ENCODE results near the gene HIC1. TPM values are rescaled to one million over a fixed set of nuclear protein-coding genes. Genes with fewer than 3 reads are reported as not detected.

HIC1 gene
- polyA plus RNA-seq, 3 donors: 0.13 to 14.2 (median 0.30) TPM

GRCh38 chr17:2042933-2043332, 12.0 kb upstream of the HIC1 start:
- no peaks in the 10 kb centered on the region for H3K9me3 ChIP-seq (replicated peaks in 1 of 2; ENCODE audit: control insufficient read depth in 1 of 2, insufficient read depth in 1 of 2, low read length in 2 of 2)
- H3K79me2 ChIP-seq (ENCODE audit: insufficient read depth, low read length): peaks cover 16% of the 10 kb centered on the region
- intact Hi-C loops (cut with micrococcal nuclease): no loop called here
- H3K4me2 ChIP-seq (replicated peaks; ENCODE audit: extremely low read depth, low read length, poor library complexity, severe bottlenecking): peak overlapping the region; percentile 86
- H3K4me1 Mint-ChIP-seq: peaks cover 15% of the 10 kb centered on the region
- H3K9me3 Mint-ChIP-seq: peaks cover 0 to 2% (median 0%) of the 10 kb centered on the region in 7 donors
- peak overlapping the region in 1 of 3 experiments; percentile 88 for H3K4me3 ChIP-seq (replicated peaks in 1 of 3; ENCODE audit: low read depth in 2 of 3, low read length in 3 of 3)
- H3K9ac ChIP-seq (ENCODE audit: insufficient read depth, low read length, poor library complexity, severe bottlenecking): no peak overlapping the region
- peak overlapping the region; percentile 37 to 96 for H3K4me3 Mint-ChIP-seq
- WGBS (ENCODE audit: insufficient coverage): 93% methylated on average over 3 of the region's 5 CpGs
- peaks cover 21 to 33% of the 10 kb centered on the region in 2 donors for H3K36me3 Mint-ChIP-seq
- H3K36me3 ChIP-seq (replicated peaks in 1 of 2; ENCODE audit: control insufficient read depth in 1 of 2, insufficient read depth in 2 of 2, low read length in 2 of 2): peaks cover 8 to 21% of the 10 kb centered on the region in 2 donors
- H3K4me1 ChIP-seq (ENCODE audit: control insufficient read depth in 1 of 2, insufficient read depth in 2 of 2, low read length in 2 of 2): peaks cover 15 to 18% of the 10 kb centered on the region in 2 donors
- TF ChIP-seq CTCF (IDR thresholded peaks at IDR 0.05): no peak
- H2AFZ ChIP-seq (ENCODE audit: insufficient read depth, low read depth, low read length, poor library complexity, severe bottlenecking): peak overlapping the region; percentile 81
- peaks cover 4% of the 10 kb centered on the region for H4K20me1 ChIP-seq (ENCODE audit: insufficient read depth, low read length)
- H3K27me3 Mint-ChIP-seq (ENCODE audit: low read depth in 3 of 3): peaks cover 9 to 13% (median 10%) of the 10 kb centered on the region in 3 donors
- H3K27ac Mint-ChIP-seq: peak overlapping the region in 6 of 7 donors; percentile 46 to 98 (median 90)
- peaks cover under 1 to 7% of the 10 kb centered on the region in 2 donors for H3K27me3 ChIP-seq (ENCODE audit: control insufficient read depth in 2 of 2, insufficient read depth in 2 of 2, low read length in 2 of 2)
- DNase-seq: no peak
- H3K27ac ChIP-seq (ENCODE audit: low read depth in 1 of 2, low read length in 2 of 2): no peak overlapping the region

- no peak for TF ChIP-seq CTCF (IDR thresholded peaks at IDR 0.05)
- 100% methylated on average over 2 of the region's 6 CpGs for WGBS (ENCODE audit: insufficient coverage)
These were observed 11.1 kb upstream of the HIC1 start for GRCh38 chr17:2043785-2044184.

More at GRCh38 chr17:2043785-2044184, 11.1 kb upstream of the HIC1 start:
- H3K36me3 ChIP-seq (replicated peaks in 1 of 2; ENCODE audit: control insufficient read depth in 1 of 2, insufficient read depth in 2 of 2, low read length in 2 of 2): peaks cover 8 to 21% of the 10 kb centered on the region in 2 donors
- H3K9me3 ChIP-seq (replicated peaks in 1 of 2; ENCODE audit: control insufficient read depth in 1 of 2, insufficient read depth in 1 of 2, low read length in 2 of 2): no peaks in the 10 kb centered on the region
- H3K27ac ChIP-seq (ENCODE audit: low read depth in 1 of 2, low read length in 2 of 2): no peak overlapping the region
- Mint-ChIP-seq H3K9me3 (peaks cover 0 to 2% (median 0%) of the 10 kb centered on the region in 7 donors), H3K4me3 (no peak overlapping the region), H3K4me1 (peaks cover 17% of the 10 kb centered on the region), H3K27me3 (ENCODE audit: low read depth in 3 of 3) (peaks cover 16 to 21% (median 19%) of the 10 kb centered on the region in 3 donors), H3K36me3 (peaks cover 17 to 26% of the 10 kb centered on the region in 2 donors), H3K27ac (no peak overlapping the region)
- no peak overlapping the region for H2AFZ ChIP-seq (ENCODE audit: insufficient read depth, low read depth, low read length, poor library complexity, severe bottlenecking)
- H3K9ac ChIP-seq (ENCODE audit: insufficient read depth, low read length, poor library complexity, severe bottlenecking): no peak overlapping the region
- no peak overlapping the region for H3K4me3 ChIP-seq (replicated peaks in 1 of 3; ENCODE audit: low read depth in 2 of 3, low read length in 3 of 3)
- H3K4me1 ChIP-seq (ENCODE audit: control insufficient read depth in 1 of 2, insufficient read depth in 2 of 2, low read length in 2 of 2): peaks cover 15 to 18% of the 10 kb centered on the region in 2 donors
- H3K79me2 ChIP-seq (ENCODE audit: insufficient read depth, low read length): peaks cover 16% of the 10 kb centered on the region
- intact Hi-C loops (cut with micrococcal nuclease): no loop called here
- H3K27me3 ChIP-seq (ENCODE audit: control insufficient read depth in 2 of 2, insufficient read depth in 2 of 2, low read length in 2 of 2): peaks cover 8 to 16% of the 10 kb centered on the region in 2 donors
- peaks cover 4% of the 10 kb centered on the region for H4K20me1 ChIP-seq (ENCODE audit: insufficient read depth, low read length)
- no peak overlapping the region for H3K4me2 ChIP-seq (replicated peaks; ENCODE audit: extremely low read depth, low read length, poor library complexity, severe bottlenecking)
- no peak for DNase-seq
